GM12891 (cell line): Measurements from ENCODE around the gene LOXL4.

Experiments used
- PAX5 ChIP-seq: IDR thresholded peaks from 2 replicates; pipeline ENCODE4 v1.6.1; 2011; ENCODE audit warnings: low read length, moderate library complexity, mild to moderate bottlenecking; ENCODE audit not compliant: insufficient read depth, severe bottlenecking
- POLR2A ChIP-seq: IDR thresholded peaks from 2 replicates; pipeline ENCODE4 v1.6.1; 2011; ENCODE audit warnings: low read depth, low read length, control low read depth
- POLR2AphosphoS5 ChIP-seq: IDR thresholded peaks from 2 replicates; pipeline ENCODE4 v1.6.1; 2011; ENCODE audit warnings: low read depth, low read length, control low read depth
- SPI1 ChIP-seq: IDR thresholded peaks from 2 replicates; pipeline ENCODE4 v1.6.1; 2011; ENCODE audit warnings: low read depth, low read length, control low read depth
- TAF1 ChIP-seq: IDR thresholded peaks from 2 replicates; pipeline ENCODE4 v1.6.1; 2011; ENCODE audit warnings: low read depth, low read length, control low read depth

DNA sequence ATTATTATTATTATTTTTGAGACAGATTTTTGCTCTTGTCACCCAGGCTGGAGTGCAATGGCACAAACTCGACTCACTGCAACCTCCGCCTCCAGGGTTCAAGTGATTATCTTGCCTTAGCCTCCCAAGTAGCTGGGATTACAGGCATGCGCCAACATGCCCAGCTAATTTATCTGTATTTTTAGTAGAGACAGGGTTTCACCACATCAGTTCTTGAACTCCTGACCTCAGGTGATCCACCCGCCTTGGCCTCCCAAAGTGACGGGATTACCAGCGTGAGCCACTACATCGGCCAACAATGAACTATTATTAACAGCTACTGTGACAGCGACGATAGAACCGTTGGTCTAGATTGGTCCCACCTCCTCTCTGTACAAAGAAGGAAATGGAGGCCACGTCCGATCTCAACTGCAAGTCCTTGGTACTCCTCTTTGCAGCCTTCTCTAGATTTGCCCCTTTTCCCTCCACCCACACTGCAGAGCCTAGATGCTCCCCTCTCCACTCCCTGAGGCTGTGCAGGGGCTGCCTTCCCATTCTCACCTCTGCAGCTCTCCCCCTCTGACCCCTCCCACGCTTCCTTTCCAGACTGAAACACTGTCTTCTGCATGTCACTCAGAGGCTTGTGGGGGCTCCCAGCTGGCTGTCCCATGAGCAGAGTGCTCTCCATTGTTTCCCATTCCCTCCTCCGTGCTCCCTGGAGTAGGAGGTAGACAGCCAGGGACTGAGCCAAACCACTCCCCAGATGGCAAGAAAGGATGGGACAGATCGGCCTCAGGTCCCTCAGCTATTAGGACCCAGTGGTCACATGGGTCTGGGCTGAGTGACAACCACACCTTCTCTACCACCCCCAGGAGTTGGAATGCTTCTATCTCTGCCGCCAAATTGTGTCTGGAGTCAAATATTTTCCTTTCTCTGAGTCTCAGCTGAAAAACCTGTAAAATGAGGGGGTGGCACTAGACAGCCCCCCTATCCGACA, 2.3 kb downstream of the LOXL4 start:
- TF ChIP-seq POLR2A (no peak), SPI1 (no peak), POLR2AphosphoS5 (no peak), PAX5 (no peak), TAF1 (no peak)
